HepG2 (cell line): ENCODE results near the gene TXNRD2. TPM values are rescaled to one million over a fixed set of nuclear protein-coding genes. Genes with fewer than 3 reads are reported as not detected.
A peak's percentile ranks its signal among the peaks of the same experiment; 100 is the strongest.

ENCODE experiments used
- GATAD1 ChIP-seq: IDR thresholded peaks from 2 replicates; pipeline ENCODE4 v1.6.1; 2016; ENCODE audit warnings: missing genetic modification reagents, missing compliant biosample characterization
- KMT2A ChIP-seq: sonication (generic); formaldehyde crosslinking; IDR thresholded peaks from 2 replicates; pipeline ENCODE4 v1.4.0; 2020; ENCODE audit warnings: missing genetic modification reagents
- MYNN ChIP-seq: sonication (generic); formaldehyde crosslinking; IDR thresholded peaks from 2 replicates; pipeline ENCODE4 v1.4.0; 2020; ENCODE audit warnings: mild to moderate bottlenecking, low read depth, missing genetic modification reagents
- ZNF20 ChIP-seq: sonication (generic); formaldehyde crosslinking; IDR thresholded peaks from 2 replicates; pipeline ENCODE4 v1.4.0; 2020; ENCODE audit warnings: mild to moderate bottlenecking, moderate library complexity, missing genetic modification reagents
- ZNF282 ChIP-seq: fragments of 450-650 bp; IDR thresholded peaks from 2 replicates; pipeline ENCODE4 v1.6.1; 2018; ENCODE audit not compliant: partially characterized antibody
- ZNF749 ChIP-seq: sonication (generic); formaldehyde crosslinking; IDR thresholded peaks from 2 replicates; pipeline ENCODE4 v1.8.0; 2022; ENCODE audit warnings: mild to moderate bottlenecking, missing genetic modification reagents, moderate library complexity, borderline replicate concordance
- polyA plus RNA-seq, 8 experiments: library from polyadenylated mRNA; depleted of rRNA in 3 of 8; stranded (reverse) in 7 of 8; unstranded in 1 of 8; fragments of >200 nt; fragmentation: Illumina TruSeq in 4 of 8; extraction: Trizol in 4 of 8; gene quantifications; 2 replicates each; pipeline versions ENCODE4 v1.2.1 to v1.2.3, GENCODE V29; 2011 to 2016; ENCODE audit warnings: low read depth in 4 of 8, missing spikeins in 1 of 8, mixed read lengths in 1 of 8; ENCODE audit not compliant: insufficient read depth in 1 of 8
- total RNA-seq, 5 experiments: library from RNA; depleted of rRNA; stranded (reverse); fragments of >200 nt; fragmentation: Illumina TruSeq; extraction: Trizol; gene quantifications; 2 replicates each; pipeline ENCODE4 v1.2.3, GENCODE V29; 2016; ENCODE audit warnings: low read depth in 1 of 5
- TF ChIP-seq, protein P1 (sequence below): IDR thresholded peaks from 2 replicates; pipeline ENCODE4 v1.4.0; 2020; ENCODE audit warnings: mild to moderate bottlenecking, missing genetic modification reagents
- TF ChIP-seq, protein P2 (sequence below): sonication (generic); formaldehyde crosslinking; IDR thresholded peaks from 2 replicates; pipeline ENCODE4 v1.4.0; 2020; ENCODE audit warnings: missing genetic modification reagents
- TF ChIP-seq, protein P3 (sequence below): sonication (generic); formaldehyde crosslinking; IDR thresholded peaks from 2 replicates; pipeline ENCODE4 v1.8.1; 2023; ENCODE audit warnings: mild to moderate bottlenecking, missing genetic modification reagents, borderline replicate concordance
- TF ChIP-seq, protein P4 (sequence below): sonication (generic); formaldehyde crosslinking; IDR thresholded peaks from 2 replicates; pipeline ENCODE4 v1.4.0; 2020; ENCODE audit warnings: mild to moderate bottlenecking, missing genetic modification reagents, borderline replicate concordance
- TF ChIP-seq, protein P5 (sequence below): sonication (generic); formaldehyde crosslinking; IDR thresholded peaks from 2 replicates; pipeline ENCODE4 v1.5.0; 2020; ENCODE audit warnings: mild to moderate bottlenecking, missing genetic modification reagents
- TF ChIP-seq, protein P6 (sequence below): sonication (generic); formaldehyde crosslinking; IDR thresholded peaks from 2 replicates; pipeline ENCODE4 v1.4.0; 2020; ENCODE audit warnings: missing genetic modification reagents

The TXNRD2 gene
- total and polyA plus RNA-seq, 2 of the 13 experiments (the other 11 are each of a cell fraction or from before 2014, with no cell fraction given), result 17.5 to 18.6 TPM

DNA sequence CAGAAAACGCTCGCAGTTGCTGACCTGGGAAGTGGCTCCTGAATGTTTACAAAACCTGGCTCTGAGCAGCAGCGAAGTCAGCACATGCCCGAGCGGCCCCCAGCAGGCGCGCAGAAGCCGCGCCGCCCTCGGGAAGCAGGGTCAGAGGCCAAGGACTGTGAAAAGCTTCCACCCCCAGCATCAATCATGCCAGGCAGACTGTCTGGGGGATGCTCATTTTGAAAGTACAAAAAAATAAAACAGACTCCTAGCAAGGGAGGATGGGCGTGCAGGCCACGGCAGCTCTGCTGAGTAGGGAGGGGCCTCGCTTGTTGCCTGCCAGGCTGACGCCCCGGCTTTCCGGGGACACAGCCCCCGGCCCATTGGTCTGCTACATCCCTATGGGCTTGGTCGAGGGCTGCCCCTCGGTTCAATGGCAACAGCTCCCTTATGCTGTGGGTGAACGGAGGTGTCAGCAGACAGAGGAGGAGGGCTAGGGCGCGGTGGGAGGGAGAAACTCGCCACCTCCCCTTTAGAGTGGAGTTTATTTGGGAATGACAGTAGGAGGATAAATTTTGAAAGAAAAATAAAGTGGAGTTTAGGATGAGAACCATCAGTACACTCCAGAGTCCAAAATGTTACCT lies 49.2 kb downstream of the TXNRD2 start (continued):
- TF ChIP-seq ZNF282, result no peak
- peak; percentile 63; the same call in 1 of the 2 replicates for TF ChIP-seq GATAD1
- TF ChIP-seq, protein P1, sequence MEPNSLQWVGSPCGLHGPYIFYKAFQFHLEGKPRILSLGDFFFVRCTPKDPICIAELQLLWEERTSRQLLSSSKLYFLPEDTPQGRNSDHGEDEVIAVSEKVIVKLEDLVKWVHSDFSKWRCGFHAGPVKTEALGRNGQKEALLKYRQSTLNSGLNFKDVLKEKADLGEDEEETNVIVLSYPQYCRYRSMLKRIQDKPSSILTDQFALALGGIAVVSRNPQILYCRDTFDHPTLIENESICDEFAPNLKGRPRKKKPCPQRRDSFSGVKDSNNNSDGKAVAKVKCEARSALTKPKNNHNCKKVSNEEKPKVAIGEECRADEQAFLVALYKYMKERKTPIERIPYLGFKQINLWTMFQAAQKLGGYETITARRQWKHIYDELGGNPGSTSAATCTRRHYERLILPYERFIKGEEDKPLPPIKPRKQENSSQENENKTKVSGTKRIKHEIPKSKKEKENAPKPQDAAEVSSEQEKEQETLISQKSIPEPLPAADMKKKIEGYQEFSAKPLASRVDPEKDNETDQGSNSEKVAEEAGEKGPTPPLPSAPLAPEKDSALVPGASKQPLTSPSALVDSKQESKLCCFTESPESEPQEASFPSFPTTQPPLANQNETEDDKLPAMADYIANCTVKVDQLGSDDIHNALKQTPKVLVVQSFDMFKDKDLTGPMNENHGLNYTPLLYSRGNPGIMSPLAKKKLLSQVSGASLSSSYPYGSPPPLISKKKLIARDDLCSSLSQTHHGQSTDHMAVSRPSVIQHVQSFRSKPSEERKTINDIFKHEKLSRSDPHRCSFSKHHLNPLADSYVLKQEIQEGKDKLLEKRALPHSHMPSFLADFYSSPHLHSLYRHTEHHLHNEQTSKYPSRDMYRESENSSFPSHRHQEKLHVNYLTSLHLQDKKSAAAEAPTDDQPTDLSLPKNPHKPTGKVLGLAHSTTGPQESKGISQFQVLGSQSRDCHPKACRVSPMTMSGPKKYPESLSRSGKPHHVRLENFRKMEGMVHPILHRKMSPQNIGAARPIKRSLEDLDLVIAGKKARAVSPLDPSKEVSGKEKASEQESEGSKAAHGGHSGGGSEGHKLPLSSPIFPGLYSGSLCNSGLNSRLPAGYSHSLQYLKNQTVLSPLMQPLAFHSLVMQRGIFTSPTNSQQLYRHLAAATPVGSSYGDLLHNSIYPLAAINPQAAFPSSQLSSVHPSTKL (CRISPR knock-in tag), result peak; percentile 85
- TF ChIP-seq, protein P2, sequence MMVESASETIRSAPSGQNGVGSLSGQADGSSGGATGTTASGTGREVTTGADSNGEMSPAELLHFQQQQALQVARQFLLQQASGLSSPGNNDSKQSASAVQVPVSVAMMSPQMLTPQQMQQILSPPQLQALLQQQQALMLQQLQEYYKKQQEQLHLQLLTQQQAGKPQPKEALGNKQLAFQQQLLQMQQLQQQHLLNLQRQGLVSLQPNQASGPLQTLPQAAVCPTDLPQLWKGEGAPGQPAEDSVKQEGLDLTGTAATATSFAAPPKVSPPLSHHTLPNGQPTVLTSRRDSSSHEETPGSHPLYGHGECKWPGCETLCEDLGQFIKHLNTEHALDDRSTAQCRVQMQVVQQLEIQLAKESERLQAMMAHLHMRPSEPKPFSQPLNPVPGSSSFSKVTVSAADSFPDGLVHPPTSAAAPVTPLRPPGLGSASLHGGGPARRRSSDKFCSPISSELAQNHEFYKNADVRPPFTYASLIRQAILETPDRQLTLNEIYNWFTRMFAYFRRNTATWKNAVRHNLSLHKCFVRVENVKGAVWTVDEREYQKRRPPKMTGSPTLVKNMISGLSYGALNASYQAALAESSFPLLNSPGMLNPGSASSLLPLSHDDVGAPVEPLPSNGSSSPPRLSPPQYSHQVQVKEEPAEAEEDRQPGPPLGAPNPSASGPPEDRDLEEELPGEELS (CRISPR knock-in tag), result peak; percentile 90
- TF ChIP-seq, protein P3, sequence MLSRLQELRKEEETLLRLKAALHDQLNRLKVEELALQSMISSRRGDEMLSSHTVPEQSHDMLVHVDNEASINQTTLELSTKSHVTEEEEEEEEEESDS (CRISPR knock-in tag), result peak; percentile 90; the same call in 1 of the 2 replicates
- TF ChIP-seq, protein P4, sequence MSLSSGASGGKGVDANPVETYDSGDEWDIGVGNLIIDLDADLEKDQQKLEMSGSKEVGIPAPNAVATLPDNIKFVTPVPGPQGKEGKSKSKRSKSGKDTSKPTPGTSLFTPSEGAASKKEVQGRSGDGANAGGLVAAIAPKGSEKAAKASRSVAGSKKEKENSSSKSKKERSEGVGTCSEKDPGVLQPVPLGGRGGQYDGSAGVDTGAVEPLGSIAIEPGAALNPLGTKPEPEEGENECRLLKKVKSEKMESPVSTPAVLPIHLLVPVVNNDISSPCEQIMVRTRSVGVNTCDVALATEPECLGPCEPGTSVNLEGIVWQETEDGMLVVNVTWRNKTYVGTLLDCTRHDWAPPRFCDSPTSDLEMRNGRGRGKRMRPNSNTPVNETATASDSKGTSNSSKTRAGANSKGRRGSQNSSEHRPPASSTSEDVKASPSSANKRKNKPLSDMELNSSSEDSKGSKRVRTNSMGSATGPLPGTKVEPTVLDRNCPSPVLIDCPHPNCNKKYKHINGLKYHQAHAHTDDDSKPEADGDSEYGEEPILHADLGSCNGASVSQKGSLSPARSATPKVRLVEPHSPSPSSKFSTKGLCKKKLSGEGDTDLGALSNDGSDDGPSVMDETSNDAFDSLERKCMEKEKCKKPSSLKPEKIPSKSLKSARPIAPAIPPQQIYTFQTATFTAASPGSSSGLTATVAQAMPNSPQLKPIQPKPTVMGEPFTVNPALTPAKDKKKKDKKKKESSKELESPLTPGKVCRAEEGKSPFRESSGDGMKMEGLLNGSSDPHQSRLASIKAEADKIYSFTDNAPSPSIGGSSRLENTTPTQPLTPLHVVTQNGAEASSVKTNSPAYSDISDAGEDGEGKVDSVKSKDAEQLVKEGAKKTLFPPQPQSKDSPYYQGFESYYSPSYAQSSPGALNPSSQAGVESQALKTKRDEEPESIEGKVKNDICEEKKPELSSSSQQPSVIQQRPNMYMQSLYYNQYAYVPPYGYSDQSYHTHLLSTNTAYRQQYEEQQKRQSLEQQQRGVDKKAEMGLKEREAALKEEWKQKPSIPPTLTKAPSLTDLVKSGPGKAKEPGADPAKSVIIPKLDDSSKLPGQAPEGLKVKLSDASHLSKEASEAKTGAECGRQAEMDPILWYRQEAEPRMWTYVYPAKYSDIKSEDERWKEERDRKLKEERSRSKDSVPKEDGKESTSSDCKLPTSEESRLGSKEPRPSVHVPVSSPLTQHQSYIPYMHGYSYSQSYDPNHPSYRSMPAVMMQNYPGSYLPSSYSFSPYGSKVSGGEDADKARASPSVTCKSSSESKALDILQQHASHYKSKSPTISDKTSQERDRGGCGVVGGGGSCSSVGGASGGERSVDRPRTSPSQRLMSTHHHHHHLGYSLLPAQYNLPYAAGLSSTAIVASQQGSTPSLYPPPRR, result peak; percentile 82
- TF ChIP-seq, protein P5, sequence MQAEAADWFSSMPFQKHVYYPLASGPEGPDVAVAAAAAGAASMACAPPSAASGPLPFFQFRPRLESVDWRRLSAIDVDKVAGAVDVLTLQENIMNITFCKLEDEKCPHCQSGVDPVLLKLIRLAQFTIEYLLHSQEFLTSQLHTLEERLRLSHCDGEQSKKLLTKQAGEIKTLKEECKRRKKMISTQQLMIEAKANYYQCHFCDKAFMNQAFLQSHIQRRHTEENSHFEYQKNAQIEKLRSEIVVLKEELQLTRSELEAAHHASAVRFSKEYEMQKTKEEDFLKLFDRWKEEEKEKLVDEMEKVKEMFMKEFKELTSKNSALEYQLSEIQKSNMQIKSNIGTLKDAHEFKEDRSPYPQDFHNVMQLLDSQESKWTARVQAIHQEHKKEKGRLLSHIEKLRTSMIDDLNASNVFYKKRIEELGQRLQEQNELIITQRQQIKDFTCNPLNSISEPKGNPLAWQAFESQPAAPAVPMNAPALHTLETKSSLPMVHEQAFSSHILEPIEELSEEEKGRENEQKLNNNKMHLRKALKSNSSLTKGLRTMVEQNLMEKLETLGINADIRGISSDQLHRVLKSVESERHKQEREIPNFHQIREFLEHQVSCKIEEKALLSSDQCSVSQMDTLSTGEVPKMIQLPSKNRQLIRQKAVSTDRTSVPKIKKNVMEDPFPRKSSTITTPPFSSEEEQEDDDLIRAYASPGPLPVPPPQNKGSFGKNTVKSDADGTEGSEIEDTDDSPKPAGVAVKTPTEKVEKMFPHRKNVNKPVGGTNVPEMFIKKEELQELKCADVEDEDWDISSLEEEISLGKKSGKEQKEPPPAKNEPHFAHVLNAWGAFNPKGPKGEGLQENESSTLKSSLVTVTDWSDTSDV (CRISPR knock-in tag), result peak; percentile 76; the same call in 1 of the 2 replicates
- no peak for TF ChIP-seq KMT2A (CRISPR knock-in tag)
- TF ChIP-seq, protein P6, sequence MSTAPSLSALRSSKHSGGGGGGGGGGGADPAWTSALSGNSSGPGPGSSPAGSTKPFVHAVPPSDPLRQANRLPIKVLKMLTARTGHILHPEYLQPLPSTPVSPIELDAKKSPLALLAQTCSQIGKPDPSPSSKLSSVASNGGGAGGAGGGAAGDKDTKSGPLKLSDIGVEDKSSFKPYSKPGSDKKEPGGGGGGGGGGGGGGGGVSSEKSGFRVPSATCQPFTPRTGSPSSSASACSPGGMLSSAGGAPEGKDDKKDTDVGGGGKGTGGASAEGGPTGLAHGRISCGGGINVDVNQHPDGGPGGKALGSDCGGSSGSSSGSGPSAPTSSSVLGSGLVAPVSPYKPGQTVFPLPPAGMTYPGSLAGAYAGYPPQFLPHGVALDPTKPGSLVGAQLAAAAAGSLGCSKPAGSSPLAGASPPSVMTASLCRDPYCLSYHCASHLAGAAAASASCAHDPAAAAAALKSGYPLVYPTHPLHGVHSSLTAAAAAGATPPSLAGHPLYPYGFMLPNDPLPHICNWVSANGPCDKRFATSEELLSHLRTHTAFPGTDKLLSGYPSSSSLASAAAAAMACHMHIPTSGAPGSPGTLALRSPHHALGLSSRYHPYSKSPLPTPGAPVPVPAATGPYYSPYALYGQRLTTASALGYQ, result peak; percentile 91; the same call in 1 of the 2 replicates
- TF ChIP-seq ZNF20 (CRISPR knock-in tag), result peak; percentile 97
- 0 out of 2 replicates have a peak, but pooled peaks have one; percentile 82 for TF ChIP-seq MYNN (CRISPR knock-in tag)
- peak; percentile 89; the same call in 1 of the 2 replicates for TF ChIP-seq ZNF749 (CRISPR knock-in tag)
